Stimulated activated CD4-positive, alpha-beta T cell treated with anti-CD3 and anti-CD28 coated beads, Interleukin-1b, Interleukin-23, amount 100 ng/mL, for 4 hours (primary cell): ENCODE results near the gene APEH.
"Not testable (repeated sequence)": the region's sequence is repeated elsewhere in the genome, so short reads cannot be mapped to it uniquely, and the experiment has no call there.

Experiments
- DNase-seq, 2 donors: peaks; one replicate each; pipeline ENCODE4 v3.0.0-alpha.2; 2020; ENCODE audit warnings: low read depth in 2 of 2

Gene APEH

GRCh38 chr3:49689908-49690624 is 15.9 kb downstream of the APEH start:
- DNase-seq = not testable (repeated sequence)

DNA sequence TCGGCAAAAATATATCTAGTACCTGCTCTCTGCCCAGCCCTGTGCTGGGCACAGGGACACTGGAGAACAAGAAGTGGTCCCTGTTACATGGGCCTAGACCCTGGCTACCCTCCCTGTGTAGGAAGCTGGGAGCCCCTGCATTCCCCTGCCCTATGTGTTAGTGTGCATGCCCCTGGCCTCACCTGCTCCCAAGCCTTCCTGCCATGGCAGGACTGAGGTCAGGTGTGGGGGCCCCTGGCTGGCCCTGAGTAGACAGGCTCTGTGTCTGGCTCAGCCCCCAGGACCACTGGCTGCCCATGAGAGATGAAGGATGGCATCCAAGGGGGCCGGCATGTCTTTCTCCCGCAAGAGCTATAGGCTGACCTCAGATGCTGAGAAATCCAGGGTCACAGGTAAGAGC is 16.7 kb downstream of the APEH start:
- not testable (repeated sequence) for DNase-seq

- DNase-seq = not testable (repeated sequence)
Observed at GRCh38 chr3:49691481-49691880, 17.3 kb downstream of the APEH start.

DNA sequence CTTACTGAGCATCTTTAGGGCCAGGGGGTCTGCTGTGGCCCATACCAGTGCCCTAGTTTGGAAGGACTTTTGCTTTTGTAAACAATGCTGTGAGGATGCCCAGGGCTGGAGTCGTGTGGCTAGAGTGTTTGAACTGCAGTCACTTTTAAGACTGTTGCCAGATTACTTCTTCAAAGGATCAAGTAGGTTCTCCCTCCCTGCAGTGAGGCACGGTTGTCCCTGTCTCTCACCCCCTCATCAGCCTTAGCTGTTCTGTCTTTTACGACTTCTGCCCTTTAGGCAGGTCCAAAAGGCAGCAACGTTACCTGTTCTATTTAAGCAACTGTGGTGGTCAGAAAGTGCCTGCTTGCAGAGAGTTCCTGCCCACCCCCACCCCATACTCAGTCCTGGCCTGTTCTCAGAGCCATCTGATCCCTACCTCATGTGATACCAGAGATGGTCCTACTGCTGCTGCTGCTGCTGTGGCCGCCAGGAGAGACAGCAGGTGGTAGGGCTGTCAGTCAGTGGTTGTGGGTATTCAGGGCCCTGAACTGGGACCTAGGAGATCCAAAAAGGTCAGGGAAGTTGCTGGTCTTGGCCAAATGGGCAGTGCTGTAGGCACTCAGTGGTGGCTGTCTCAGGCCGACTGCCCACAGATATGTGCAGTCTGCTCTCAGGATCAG is 20.4 kb downstream of the APEH start:
- DNase-seq = not testable (repeated sequence)

GRCh38 chr3:49695350-49696015 is 21.3 kb downstream of the APEH start:
- not testable (repeated sequence) for DNase-seq

DNA sequence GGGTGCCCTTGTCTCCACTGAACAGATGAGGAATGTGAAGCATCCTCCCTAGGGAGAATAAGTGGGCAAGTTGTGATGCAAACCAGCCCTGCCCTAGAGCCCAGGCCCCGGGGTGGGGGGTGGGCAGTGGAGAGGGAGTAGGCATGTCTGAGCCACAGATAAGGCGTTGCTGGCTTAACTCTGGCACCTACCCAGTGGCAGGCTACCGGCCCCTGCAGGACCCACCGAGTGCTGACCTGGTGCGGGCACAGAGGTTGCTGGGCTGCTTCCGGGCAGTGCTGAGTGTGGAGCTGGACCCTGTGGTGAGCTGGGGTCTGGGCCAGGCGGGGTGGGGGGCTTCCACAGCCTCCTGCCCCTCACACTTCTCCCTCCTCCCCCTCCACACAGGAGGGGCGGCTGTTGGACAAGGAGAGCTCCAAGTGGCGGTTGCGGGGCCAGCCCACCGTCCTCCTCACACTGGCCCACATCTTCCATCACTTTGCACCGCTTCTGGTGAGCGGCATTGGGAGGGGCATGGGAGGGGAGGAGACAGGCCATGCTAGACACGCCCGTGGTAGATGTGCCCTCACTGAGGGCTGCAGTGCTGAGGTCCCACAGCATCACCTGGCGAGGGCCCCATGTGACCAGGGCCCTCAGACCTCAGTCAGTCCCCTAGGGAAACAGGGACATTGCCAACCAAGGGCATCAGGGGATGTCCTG is 25.3 kb downstream of the APEH start:
- no peak for DNase-seq

- no peak for DNase-seq
Observed at GRCh38 chr3:49700014-49700413, 25.9 kb downstream of the APEH start.

GRCh38 chr3:49700453-49701128 is 26.4 kb downstream of the APEH start:
- no peak for DNase-seq

DNA sequence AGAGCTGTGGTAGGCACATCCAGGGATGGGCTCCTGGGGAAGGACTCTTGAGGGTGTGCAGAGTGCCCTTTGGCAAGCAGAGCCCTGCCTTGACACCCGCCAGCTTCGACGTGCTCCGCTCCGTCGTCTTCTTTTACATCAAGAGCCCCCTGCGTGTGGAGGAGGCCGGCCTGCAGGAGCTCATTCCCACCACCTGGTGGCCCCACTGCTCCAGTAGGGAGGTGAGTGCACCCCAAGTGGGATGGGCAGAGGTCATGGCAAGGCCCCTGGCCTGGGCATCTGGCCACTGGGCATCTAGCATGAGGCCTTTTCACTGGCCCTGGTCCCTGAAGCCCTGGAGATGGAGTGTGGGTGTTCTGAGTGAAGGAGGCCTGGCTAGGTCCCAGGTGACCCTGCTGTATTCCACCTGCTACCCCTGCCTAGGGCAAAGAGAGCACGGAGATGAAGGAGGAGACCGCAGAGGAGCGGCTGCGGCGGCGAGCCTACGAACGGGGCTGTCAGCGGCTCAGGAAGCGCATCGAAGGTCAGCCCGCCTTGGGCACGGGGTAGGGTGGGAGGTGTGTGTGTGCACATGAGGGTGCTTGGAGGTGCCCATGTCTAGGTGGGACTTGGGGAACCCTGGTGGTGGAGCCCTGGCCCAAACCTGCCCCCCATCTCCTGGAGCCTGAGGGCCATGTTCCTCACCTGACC is 27.4 kb downstream of the APEH start:
- DNase-seq = no peak

GRCh38 chr3:49702672-49703071 is 28.5 kb downstream of the APEH start:
- DNase-seq = no peak

GRCh38 chr3:49703443-49703927 is 29.3 kb downstream of the APEH start:
- DNase-seq = peak; percentile 37 to 51

- no peak for DNase-seq
Observed at GRCh38 chr3:49703956-49704355, 29.8 kb downstream of the APEH start.

- DNase-seq = no peak
Observed at GRCh38 chr3:49704629-49705028, 30.5 kb downstream of the APEH start.

DNA sequence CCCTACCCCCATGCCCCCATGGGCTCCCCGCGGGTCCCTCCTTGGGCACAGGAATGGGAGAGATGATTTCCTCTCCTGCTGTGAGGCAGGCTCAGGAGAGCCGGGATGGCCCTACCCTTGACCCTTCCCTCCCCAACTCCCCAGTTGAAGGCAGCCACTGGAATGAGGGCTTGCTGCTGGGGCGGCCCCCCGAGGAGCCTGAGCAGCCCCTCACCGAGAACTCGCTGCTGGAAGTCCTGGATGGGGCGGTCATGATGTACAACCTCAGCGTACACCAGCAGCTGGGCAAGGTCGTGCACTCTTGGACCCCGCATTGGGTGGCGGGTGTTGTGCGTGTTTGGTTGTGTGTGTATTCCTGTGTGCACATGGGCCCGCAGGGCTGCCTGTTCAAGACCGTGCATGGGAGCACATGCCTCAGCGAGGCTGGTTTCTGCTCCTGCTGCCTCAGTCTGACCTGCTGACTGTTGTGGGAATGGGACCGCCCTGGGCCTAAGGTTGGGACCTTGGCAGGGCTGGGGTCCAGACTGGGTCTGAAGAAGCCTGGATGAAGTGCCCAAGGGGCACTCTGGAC is 31.3 kb downstream of the APEH start:
- no peak for DNase-seq

DNA sequence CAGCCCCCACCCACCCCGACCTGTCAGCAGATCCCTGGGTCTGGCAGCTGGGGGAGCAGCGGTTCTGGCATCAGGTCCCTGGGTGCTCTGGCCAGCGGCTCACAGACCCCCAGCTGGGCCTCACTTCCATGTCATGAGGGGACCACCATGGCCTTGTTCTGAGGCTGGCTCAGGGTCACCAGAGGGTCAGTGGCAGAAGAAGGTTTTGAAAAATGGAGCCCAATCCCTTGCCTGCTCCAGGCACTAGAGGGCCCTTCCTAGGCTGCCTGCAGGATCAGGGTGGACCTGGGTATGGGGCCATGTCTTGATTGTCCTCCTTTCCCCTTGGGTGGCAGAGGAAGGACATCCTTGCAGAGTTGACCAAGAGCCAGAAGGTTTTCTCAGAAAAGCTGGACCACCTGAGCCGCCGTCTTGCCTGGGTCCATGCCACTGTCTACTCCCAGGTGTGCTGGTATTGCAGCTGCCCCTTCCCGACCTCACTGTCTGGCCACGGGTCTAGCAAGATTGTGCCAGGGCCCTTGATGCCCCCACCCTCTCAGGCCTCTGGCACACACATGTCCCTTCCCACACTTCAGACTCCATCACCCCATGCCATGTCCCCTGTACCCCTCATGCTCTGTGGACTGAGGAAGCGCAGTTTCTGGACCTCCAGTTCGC is 32.4 kb downstream of the APEH start:
- no peak for DNase-seq

DNA sequence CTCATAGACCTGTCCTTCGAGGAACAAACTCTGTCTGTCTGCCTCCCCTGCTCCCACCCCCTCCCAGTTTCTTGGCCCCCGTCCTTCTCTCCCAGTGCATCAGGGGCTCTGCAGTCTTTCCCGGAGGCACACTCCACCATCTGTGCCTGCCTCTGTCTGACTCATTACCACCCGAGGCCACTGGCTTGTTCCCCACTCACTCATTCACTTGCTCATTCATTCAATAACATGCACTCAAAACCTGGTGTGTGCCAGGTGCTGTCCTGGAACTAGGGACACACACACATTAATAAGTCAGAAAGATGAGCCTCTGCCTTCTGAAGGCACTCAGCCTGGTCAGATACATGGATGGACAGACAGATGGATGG is 32.9 kb downstream of the APEH start:
- DNase-seq = no peak

DNA sequence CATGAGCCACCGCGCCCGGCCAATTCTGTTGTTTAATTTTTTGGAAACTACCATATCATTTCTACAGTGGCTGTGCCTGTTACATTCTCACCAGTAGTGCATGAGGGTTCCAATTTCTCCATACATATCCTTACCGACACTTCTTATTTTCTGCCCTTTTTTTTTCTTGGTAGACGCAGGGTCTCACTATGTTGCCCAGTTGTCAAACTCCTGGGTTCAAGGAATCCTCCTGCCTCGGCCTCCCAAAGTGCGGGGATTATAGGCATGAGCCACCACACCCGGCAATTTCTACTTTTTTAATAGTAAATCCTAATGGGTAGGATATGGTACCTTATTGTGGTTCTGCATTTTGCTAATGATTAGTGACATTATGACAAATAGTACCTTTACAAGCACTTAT is 35.7 kb downstream of the APEH start:
- no peak for DNase-seq

DNA sequence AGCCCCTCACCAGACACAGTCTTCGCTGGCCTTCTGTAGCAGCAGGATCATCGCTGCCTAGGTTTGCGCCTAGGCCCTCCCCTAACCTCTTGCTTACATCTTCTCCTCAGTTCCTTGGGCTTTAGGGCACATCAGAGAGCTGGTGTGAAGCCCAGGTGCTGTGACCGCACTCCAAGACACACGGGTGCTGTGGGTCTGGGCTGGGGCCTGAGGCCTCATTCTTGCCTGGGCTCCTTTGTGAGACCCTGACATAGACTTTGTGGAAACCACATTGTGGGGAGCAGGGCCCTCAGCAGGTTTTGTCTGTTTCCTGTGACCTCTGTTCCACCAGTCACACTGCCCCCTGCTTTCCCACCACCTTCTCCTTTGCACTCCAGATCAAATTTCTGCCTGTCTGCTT is 37.3 kb downstream of the APEH start:
- no peak for DNase-seq

DNA sequence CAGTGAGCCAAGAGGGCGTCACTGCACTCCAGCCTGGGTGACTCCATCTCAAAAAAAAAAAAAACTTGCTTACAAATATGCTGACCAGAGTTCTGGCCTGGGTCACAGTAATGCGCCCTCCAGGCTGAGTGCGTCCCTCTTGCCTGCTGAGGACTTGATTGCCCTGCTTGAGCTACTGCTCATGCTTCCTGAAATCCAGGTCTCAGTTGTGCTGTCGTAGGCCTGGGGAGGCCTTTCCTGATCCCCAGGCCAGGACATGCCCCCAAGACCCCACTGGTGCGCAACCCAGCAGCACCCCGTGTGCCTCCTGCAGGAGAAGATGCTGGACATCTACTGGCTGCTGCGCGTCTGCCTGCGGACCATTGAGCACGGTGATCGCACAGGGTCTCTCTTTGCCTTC is 38.0 kb downstream of the APEH start:
- no peak for DNase-seq

DNA sequence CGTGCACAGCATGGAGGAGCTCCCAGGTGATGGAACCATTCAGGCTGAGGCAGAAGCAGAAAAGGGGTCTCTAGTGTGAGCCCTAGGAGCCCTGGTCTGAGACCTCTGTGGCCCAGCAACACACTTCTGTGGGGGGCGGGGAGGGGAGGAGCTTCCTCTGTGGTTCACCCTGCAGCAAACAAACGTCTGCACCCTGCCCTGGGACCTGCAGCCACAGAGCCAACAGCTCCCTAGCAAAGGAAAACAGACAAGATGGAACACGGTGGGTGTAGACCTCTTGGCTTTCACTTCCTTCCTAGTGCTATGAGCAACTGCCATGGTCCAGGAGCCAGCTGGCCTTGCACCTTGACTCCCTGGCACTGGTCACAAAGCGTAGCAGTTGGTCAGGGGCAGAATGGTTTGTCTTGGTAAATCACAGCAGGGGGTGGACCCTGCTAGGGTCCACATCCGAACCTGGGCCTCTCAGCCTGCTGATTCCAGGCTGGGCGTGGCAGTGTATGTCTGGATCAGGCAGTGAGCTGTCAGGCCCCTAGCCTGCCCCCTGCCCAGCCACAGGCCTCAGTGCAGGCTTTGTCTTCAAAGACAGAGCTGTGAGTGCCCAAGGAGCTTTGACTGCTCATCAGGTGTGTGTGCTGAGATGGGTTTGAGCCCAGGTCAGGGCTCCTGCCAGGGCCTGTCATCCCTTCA is 38.6 kb downstream of the APEH start:
- no peak for DNase-seq
